GM18951 (cell line): ENCODE data around the gene ENTPD1.
A peak's percentile ranks its signal among the peaks of the same experiment; 100 is the strongest.

ENCODE experiments used
- POLR2A ChIP-seq: IDR thresholded peaks from 4 replicates; pipeline ENCODE4 v1.6.1; 2011; ENCODE audit warnings: mild to moderate bottlenecking; ENCODE audit not compliant: insufficient read length, insufficient read depth; ENCODE audit errors: extremely low read depth
- in situ Hi-C: fragments of 300-500 bp; cut with MboI; formaldehyde crosslinking; loops from one replicate; pipeline ENCODE4 v1.12.0; 2022; ENCODE audit warnings: low sequenced_read_pairs, mixed read lengths, inconsistent platforms; ENCODE audit not compliant: unreplicated experiment

ENTPD1 gene

GRCh38 chr10:95835149-95835860 is 79.3 kb downstream of the ENTPD1 start:
- in situ Hi-C loops = loop anchor here (10.0 kb wide), 1 partner anchor 81 kb away; the partner anchor contains the start of gene ENTPD1
- TF ChIP-seq POLR2A = no peak

GRCh38 chr10:95835911-95836310 is 79.9 kb downstream of the ENTPD1 start:
- in situ Hi-C loops = loop anchor here (10.0 kb wide), 1 partner anchor 81 kb away; the partner anchor contains the start of gene ENTPD1
- TF ChIP-seq POLR2A = no peak

GRCh38 chr10:95836610-95837355 is 80.8 kb downstream of the ENTPD1 start:
- no peak for TF ChIP-seq POLR2A
- in situ Hi-C loops = loop anchor here (10.0 kb wide), 1 partner anchor 82 kb away; the partner anchor contains the start of gene ENTPD1

- peak; percentile 43 for TF ChIP-seq POLR2A
- in situ Hi-C loops = loop anchor here (10.0 kb wide), 1 partner anchor 83 kb away; the partner anchor contains the start of gene ENTPD1
These were observed 81.4 kb downstream of the ENTPD1 start for GRCh38 chr10:95837356-95837776.

GRCh38 chr10:95837783-95838182 is 81.8 kb downstream of the ENTPD1 start:
- in situ Hi-C loops = loop anchor here (10.0 kb wide), 1 partner anchor 83 kb away; the partner anchor contains the start of gene ENTPD1
- TF ChIP-seq POLR2A = no peak

GRCh38 chr10:95840121-95840520 is 84.2 kb downstream of the ENTPD1 start:
- in situ Hi-C loops = loop anchor here (5.0 kb wide), 1 partner anchor 143 kb away; no protein-coding TSS in a partner anchor
- no peak for TF ChIP-seq POLR2A

- TF ChIP-seq POLR2A = no peak
- in situ Hi-C loops = loop anchor here (5.0 kb wide), 1 partner anchor 143 kb away; no protein-coding TSS in a partner anchor
These were observed 84.7 kb downstream of the ENTPD1 start for GRCh38 chr10:95840681-95841080.

- in situ Hi-C loops = loop anchor here (5.0 kb wide), 1 partner anchor 145 kb away; no protein-coding TSS in a partner anchor
- TF ChIP-seq POLR2A = no peak
These were observed 85.9 kb downstream of the ENTPD1 start for GRCh38 chr10:95841661-95842498.

- in situ Hi-C loops = no loop called here
- no peak for TF ChIP-seq POLR2A
These were observed 89.4 kb downstream of the ENTPD1 start for GRCh38 chr10:95845411-95845810.

- in situ Hi-C loops = no loop called here
- TF ChIP-seq POLR2A = no peak
These were observed 91.0 kb downstream of the ENTPD1 start for GRCh38 chr10:95847007-95847406.

- in situ Hi-C loops = no loop called here
- no peak for TF ChIP-seq POLR2A
These were observed 92.9 kb downstream of the ENTPD1 start for GRCh38 chr10:95848841-95849240.

- in situ Hi-C loops = no loop called here
- TF ChIP-seq POLR2A = no peak
These were observed 94.8 kb downstream of the ENTPD1 start for GRCh38 chr10:95850791-95851190.
